Suprapubic skin (tissue), 3 donors: ENCODE results near the gene RUSC2.

ENCODE experiments used
- POLR2AphosphoS5 ChIP-seq, 3 donors: sonication (generic); formaldehyde crosslinking; IDR thresholded peaks; one replicate each; pipeline ENCODE4 v1.6.1; 2017; ENCODE audit warnings: antibody characterized with exemption in 3 of 3
- TF ChIP-seq, protein P1 (sequence below), 2 donors: fragments of 200-600 bp in 1 of 2; fragments of 450-650 bp in 1 of 2; sonication (generic) in 1 of 2; IDR thresholded peaks; one replicate each; pipeline ENCODE4 v1.5.1; 2016 to 2019; ENCODE audit warnings: antibody characterized with exemption in 2 of 2, mild to moderate bottlenecking in 1 of 2, moderate library complexity in 1 of 2

DNA sequence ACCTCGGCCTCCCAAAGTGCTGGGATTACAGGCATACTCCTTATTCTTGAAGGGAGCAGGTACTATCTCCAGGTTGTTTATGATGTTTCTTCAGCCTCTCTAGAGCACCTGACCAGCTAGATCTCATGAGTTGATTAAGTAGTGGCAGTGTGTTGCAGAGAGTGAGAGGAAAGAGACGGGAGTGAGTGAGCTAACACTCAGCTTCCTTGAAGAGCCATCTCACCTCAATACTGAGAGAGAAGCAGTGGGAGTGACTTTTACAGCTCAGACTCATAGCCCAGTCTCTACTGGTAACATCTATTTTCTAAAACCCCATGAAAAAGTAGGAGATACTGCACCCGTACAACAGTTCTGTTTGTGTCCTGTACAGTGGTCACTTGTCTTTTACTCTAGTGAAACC, 43.9 kb upstream of the RUSC2 start:
- TF ChIP-seq, protein P1, sequence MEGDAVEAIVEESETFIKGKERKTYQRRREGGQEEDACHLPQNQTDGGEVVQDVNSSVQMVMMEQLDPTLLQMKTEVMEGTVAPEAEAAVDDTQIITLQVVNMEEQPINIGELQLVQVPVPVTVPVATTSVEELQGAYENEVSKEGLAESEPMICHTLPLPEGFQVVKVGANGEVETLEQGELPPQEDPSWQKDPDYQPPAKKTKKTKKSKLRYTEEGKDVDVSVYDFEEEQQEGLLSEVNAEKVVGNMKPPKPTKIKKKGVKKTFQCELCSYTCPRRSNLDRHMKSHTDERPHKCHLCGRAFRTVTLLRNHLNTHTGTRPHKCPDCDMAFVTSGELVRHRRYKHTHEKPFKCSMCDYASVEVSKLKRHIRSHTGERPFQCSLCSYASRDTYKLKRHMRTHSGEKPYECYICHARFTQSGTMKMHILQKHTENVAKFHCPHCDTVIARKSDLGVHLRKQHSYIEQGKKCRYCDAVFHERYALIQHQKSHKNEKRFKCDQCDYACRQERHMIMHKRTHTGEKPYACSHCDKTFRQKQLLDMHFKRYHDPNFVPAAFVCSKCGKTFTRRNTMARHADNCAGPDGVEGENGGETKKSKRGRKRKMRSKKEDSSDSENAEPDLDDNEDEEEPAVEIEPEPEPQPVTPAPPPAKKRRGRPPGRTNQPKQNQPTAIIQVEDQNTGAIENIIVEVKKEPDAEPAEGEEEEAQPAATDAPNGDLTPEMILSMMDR (IDR thresholded peaks at IDR 0.05), result no peak
- TF ChIP-seq POLR2AphosphoS5 (IDR thresholded peaks at IDR 0.05), result no peak
